ENCODE results near the gene RFFL. TPM values are rescaled to one million over a fixed set of nuclear protein-coding genes. Genes with fewer than 3 reads are reported as not detected.

The RFFL gene
- total and polyA plus RNA-seq, 9 of the 15 experiments (the other 6 are each of a cell fraction or from before 2014, with no cell fraction given), result 3.4 to 18.1 (median 12.8) TPM

GRCh38 chr17:35051183-35051578 is 12.3 kb downstream of the RFFL start (continued):
- peak; percentile 82 for TF ChIP-seq ZBTB40 (IDR thresholded peaks at IDR 0.05)
- TF ChIP-seq ZBTB40 (CRISPR knock-in tag; IDR thresholded peaks at IDR 0.05), result no peak
- TF ChIP-seq CEBPG (CRISPR knock-in tag; IDR thresholded peaks at IDR 0.05), result no peak
- peak in 1 of 2 experiments; percentile 18; a peak in 1 of 4 replicates for TF ChIP-seq CEBPG (tag; conservative IDR thresholded peaks at IDR 0.05 in 1 of 2, IDR thresholded peaks at IDR 0.05 in 1 of 2)
- TF ChIP-seq NCOA6 (IDR thresholded peaks at IDR 0.05), result no peak
- TF ChIP-seq ETV1 (tag; conservative IDR thresholded peaks at IDR 0.05; ENCODE audit: low read depth), result peak; percentile 87
- no peak for TF ChIP-seq HNRNPK (IDR thresholded peaks at IDR 0.05; ENCODE audit: low read depth, low read length, poor library complexity, severe bottlenecking)
- TF ChIP-seq, protein P1, sequence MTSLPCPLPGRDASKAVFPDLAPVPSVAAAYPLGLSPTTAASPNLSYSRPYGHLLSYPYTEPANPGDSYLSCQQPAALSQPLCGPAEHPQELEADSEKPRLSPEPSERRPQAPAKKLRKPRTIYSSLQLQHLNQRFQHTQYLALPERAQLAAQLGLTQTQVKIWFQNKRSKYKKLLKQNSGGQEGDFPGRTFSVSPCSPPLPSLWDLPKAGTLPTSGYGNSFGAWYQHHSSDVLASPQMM (CRISPR knock-in tag; IDR thresholded peaks at IDR 0.05), result no peak
- TF ChIP-seq MCM5 (IDR thresholded peaks at IDR 0.05; ENCODE audit: low read depth), result no peak
- TF ChIP-seq PHTF2 (CRISPR knock-in tag; IDR thresholded peaks at IDR 0.05), result no peak
- 0 out of 4 replicates have a peak, but pooled peaks of 1 of the 2 experiments have one; percentile 24 for TF ChIP-seq HDAC1 (IDR thresholded peaks at IDR 0.05)
- no peak for TF ChIP-seq ZHX1 (conservative IDR thresholded peaks at IDR 0.05; ENCODE audit: low read length)
- no peak for TF ChIP-seq SP2 (IDR thresholded peaks at IDR 0.05; ENCODE audit: extremely low read depth, low read depth, low read length, poor library complexity, severe bottlenecking)
- no peak for TF ChIP-seq ZBTB9 (CRISPR knock-in tag; IDR thresholded peaks at IDR 0.05)
- TF ChIP-seq DPF2 (IDR thresholded peaks at IDR 0.05), result peak; percentile 71
- TF ChIP-seq TRIM28 (IDR thresholded peaks at IDR 0.05), result no peak

Data from K562 (cell line).